SW480 (cell line): ENCODE measurements around the gene LGSN.
"Not testable (repeated sequence)": the region's sequence is repeated elsewhere in the genome, so short reads cannot be mapped to it uniquely, and the experiment has no call there.

ENCODE experiments used
- DNase-seq: peaks from one replicate; pipeline ENCODE4 v3.0.0-alpha.2; 2016; ENCODE audit warnings: low spot score

The LGSN gene

GRCh38 chr6:63230511-63230910 lies 89.3 kb downstream of the LGSN start:
- not testable (repeated sequence) for DNase-seq

GRCh38 chr6:63230027-63230426 lies 89.8 kb downstream of the LGSN start:
- DNase-seq: not testable (repeated sequence)

GRCh38 chr6:63227928-63228894 lies 91.6 kb downstream of the LGSN start:
- DNase-seq: not testable (repeated sequence)

GRCh38 chr6:63225987-63226386 lies 93.8 kb downstream of the LGSN start:
- not testable (repeated sequence) for DNase-seq
